OCI-LY1 (cell line): ENCODE results near the gene PKD1L1.

ENCODE experiments used
- H2AFZ ChIP-seq: fragments of 200-600 bp; sonication (generic), shearing (Covaris generic); 2 replicates; pipeline ENCODE4 v1.6.0; 2014; ENCODE audit warnings: antibody characterized with exemption, mild to moderate bottlenecking, low read length
- H3F3A ChIP-seq: fragments of 200-600 bp; sonication (generic), shearing (Covaris generic); 2 replicates; pipeline ENCODE4 v1.6.0; 2014; ENCODE audit warnings: mild to moderate bottlenecking, antibody characterized with exemption, low read length, moderate library complexity; ENCODE audit not compliant: insufficient read depth
- H3K27ac ChIP-seq: fragments of 200-600 bp; sonication (generic); 2 replicates; pipeline ENCODE4 v1.5.1; 2014; ENCODE audit warnings: low read length, mixed run types, mild to moderate bottlenecking, low read depth; ENCODE audit not compliant: poor library complexity, severe bottlenecking
- H3K27me3 ChIP-seq: fragments of 200-600 bp; sonication (generic); 2 replicates; pipeline ENCODE4 v1.6.0; 2014; ENCODE audit warnings: antibody characterized with exemption, mild to moderate bottlenecking, low read length, moderate library complexity; ENCODE audit not compliant: insufficient read depth
- H3K36me3 ChIP-seq: fragments of 200-600 bp; sonication (generic); 2 replicates; pipeline ENCODE4 v1.6.1; 2014; ENCODE audit warnings: mild to moderate bottlenecking, antibody characterized with exemption, low read length, moderate library complexity, mixed read lengths; ENCODE audit not compliant: insufficient read depth
- H3K4me1 ChIP-seq: fragments of 200-600 bp; sonication (generic); 2 replicates; pipeline ENCODE4 v1.5.1; 2014; ENCODE audit warnings: mild to moderate bottlenecking, low read length, moderate library complexity; ENCODE audit not compliant: insufficient read depth, severe bottlenecking
- H3K4me2 ChIP-seq: fragments of 200-600 bp; sonication (generic), shearing (Covaris generic); 2 replicates; pipeline ENCODE4 v1.6.1; 2014; ENCODE audit warnings: low read length
- H3K4me3 ChIP-seq: fragments of 200-600 bp; sonication (generic); 2 replicates; pipeline ENCODE4 v1.5.1; 2014; ENCODE audit warnings: low read length, low read depth, mild to moderate bottlenecking, mixed read lengths; ENCODE audit not compliant: poor library complexity, severe bottlenecking
- H3K79me2 ChIP-seq: fragments of 200-600 bp; shearing (Covaris generic); 2 replicates; pipeline ENCODE4 v1.6.1; 2016; ENCODE audit warnings: mixed run types, low read length, mixed read lengths; ENCODE audit not compliant: insufficient read depth
- H3K9ac ChIP-seq: fragments of 200-600 bp; sonication (generic), shearing (Covaris generic); 2 replicates; pipeline ENCODE4 v1.6.1; 2014; ENCODE audit warnings: mild to moderate bottlenecking, low read length, mixed read lengths
- H3K9me2 ChIP-seq: fragments of 200-600 bp; sonication (generic), shearing (Covaris generic); 2 replicates; pipeline ENCODE4 v1.6.1; 2014; ENCODE audit warnings: low read depth, mild to moderate bottlenecking, low read length, mixed read lengths
- H3K9me3 ChIP-seq: fragments of 200-600 bp; shearing (Covaris generic); 2 replicates; pipeline ENCODE4 v1.6.1; 2014; ENCODE audit warnings: low read length, mixed read lengths
- H4K20me1 ChIP-seq: fragments of 200-600 bp; sonication (generic), shearing (Covaris generic); 2 replicates; pipeline ENCODE4 v1.6.0; 2016; ENCODE audit warnings: mild to moderate bottlenecking, low read length; ENCODE audit not compliant: insufficient read depth
- EZH2 ChIP-seq: fragments of 200-600 bp; sonication (generic), shearing (Covaris generic); IDR thresholded peaks from 2 replicates; pipeline ENCODE4 v1.8.0; 2017; ENCODE audit warnings: borderline replicate concordance, mixed run types, mild to moderate bottlenecking, antibody characterized with exemption, low read length, moderate library complexity, mixed read lengths
- TF ChIP-seq, protein P1 (sequence below): fragments of 200-600 bp; sonication (generic), shearing (Covaris generic); IDR thresholded peaks from 2 replicates; pipeline ENCODE4 v1.5.1; 2017; ENCODE audit warnings: mild to moderate bottlenecking, antibody characterized with exemption, low read length, moderate library complexity, mixed read lengths

Gene PKD1L1

DNA sequence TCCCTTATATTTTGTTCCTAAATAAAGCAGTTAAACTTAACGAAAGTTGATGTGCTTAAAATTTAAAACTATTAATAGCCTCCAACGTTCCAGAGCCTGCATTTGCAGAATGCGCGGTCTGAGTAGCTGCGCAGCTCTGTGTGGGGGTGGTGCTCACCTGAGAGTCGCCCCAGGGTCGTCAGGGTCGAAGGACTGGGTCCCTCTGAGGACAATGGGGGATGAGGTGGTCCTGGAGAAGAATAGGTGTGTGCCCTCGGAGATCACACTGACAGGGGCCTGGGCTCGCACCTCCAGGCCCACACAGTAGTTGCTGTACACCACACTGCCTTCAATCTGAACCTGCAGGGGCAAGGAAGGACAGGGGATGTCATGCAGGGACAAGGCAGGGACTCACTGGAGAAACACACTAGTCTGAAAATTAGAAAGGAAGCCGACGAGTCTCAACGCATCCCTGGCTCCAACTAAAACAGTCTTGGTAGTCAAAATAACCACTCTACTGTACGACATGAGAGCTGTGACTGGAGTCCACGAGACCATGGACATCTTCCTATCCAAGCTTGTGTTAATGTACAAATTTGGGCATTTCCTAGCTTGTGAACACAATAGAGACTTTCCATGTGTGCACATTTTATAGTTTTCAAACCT, 54.4 kb downstream of the PKD1L1 start:
- Histone ChIP-seq H2AFZ (no peak overlapping the region), H3K9me3 (no peaks in the 10 kb centered on the region), H3F3A (no peaks in the 10 kb centered on the region), H3K4me1 (no peaks in the 10 kb centered on the region), H4K20me1 (no peaks in the 10 kb centered on the region), H3K9me2 (no peaks in the 10 kb centered on the region), H3K27me3 (peaks cover 9% of the 10 kb centered on the region; the same call in 1 of the 2 replicates), H3K4me3 (no peak overlapping the region), H3K79me2 (no peaks in the 10 kb centered on the region), H3K36me3 (no peaks in the 10 kb centered on the region), H3K27ac (no peak overlapping the region), H3K9ac (no peak overlapping the region), H3K4me2 (no peak overlapping the region)
- TF ChIP-seq EZH2, result no peak
- TF ChIP-seq, protein P1, sequence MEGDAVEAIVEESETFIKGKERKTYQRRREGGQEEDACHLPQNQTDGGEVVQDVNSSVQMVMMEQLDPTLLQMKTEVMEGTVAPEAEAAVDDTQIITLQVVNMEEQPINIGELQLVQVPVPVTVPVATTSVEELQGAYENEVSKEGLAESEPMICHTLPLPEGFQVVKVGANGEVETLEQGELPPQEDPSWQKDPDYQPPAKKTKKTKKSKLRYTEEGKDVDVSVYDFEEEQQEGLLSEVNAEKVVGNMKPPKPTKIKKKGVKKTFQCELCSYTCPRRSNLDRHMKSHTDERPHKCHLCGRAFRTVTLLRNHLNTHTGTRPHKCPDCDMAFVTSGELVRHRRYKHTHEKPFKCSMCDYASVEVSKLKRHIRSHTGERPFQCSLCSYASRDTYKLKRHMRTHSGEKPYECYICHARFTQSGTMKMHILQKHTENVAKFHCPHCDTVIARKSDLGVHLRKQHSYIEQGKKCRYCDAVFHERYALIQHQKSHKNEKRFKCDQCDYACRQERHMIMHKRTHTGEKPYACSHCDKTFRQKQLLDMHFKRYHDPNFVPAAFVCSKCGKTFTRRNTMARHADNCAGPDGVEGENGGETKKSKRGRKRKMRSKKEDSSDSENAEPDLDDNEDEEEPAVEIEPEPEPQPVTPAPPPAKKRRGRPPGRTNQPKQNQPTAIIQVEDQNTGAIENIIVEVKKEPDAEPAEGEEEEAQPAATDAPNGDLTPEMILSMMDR, result no peak

DNA sequence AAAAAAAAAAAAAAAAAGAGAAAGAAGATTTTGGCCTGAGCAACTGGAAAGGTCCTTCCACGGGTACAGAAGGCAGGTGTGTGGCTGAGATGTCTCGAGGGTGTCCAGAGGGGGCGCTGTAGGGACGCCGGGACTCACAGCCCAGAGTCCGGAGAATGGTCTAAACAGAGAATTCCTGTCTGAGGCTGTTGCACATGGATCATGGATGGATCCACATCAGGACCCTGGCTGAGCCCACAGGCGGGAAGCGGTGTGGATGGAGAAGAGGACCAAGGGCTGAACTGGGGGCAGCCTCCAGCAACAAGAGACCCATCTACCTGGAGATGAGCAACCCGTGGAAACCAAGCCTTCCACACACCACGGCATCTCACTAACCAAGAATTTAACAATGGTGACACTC, 55.0 kb downstream of the PKD1L1 start:
- peaks cover 9% of the 10 kb centered on the region; the same call in 1 of the 2 replicates for H3K27me3 ChIP-seq
- no peaks in the 10 kb centered on the region for H3K79me2 ChIP-seq
- no peaks in the 10 kb centered on the region for H3K9me3 ChIP-seq
- no peaks in the 10 kb centered on the region for H3K9me2 ChIP-seq
- H4K20me1 ChIP-seq, result no peaks in the 10 kb centered on the region
- no peak overlapping the region for H2AFZ ChIP-seq
- no peak overlapping the region for H3K4me3 ChIP-seq
- H3K27ac ChIP-seq, result no peak overlapping the region
- H3K9ac ChIP-seq, result no peak overlapping the region
- no peaks in the 10 kb centered on the region for H3K4me1 ChIP-seq
- TF ChIP-seq, protein P1, result peak; percentile 77
- no peak for TF ChIP-seq EZH2
- H3K4me2 ChIP-seq, result no peak overlapping the region
- H3F3A ChIP-seq, result no peaks in the 10 kb centered on the region
- H3K36me3 ChIP-seq, result no peaks in the 10 kb centered on the region

DNA sequence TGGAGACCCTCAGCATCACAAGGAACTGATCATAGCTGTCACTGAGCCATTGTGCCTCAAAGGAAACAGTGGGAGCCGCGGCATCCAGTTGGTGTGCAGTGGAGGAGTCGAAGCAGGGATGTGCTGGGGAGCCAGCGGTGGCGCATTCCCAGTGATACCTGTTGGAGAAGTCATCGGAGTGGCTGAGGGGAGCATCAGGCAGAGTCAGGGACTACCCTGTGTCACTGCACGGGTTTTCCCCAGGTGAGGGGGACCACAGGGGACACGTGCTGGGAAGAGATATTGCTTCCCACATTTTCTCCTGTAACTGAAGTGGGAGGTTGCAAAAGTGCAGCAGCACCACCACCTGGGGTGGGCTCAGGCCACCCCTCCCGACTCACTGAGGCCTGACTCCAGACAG, 57.7 kb downstream of the PKD1L1 start:
- Histone ChIP-seq H3F3A (no peaks in the 10 kb centered on the region), H2AFZ (no peak overlapping the region), H3K4me2 (no peak overlapping the region), H4K20me1 (no peaks in the 10 kb centered on the region), H3K27ac (no peak overlapping the region), H3K9ac (no peak overlapping the region), H3K9me3 (no peaks in the 10 kb centered on the region), H3K4me1 (no peaks in the 10 kb centered on the region), H3K79me2 (no peaks in the 10 kb centered on the region), H3K27me3 (peaks cover 16% of the 10 kb centered on the region; the same call in 1 of the 2 replicates), H3K4me3 (no peak overlapping the region), H3K9me2 (no peaks in the 10 kb centered on the region), H3K36me3 (no peaks in the 10 kb centered on the region)
- TF ChIP-seq, protein P1, result no peak
- TF ChIP-seq EZH2, result no peak
